H1 (cell line): Measurements from ENCODE around the gene STXBP5L. TPM values are rescaled to one million over a fixed set of nuclear protein-coding genes. Genes with fewer than 3 reads are reported as not detected.
"Not testable (repeated sequence)": the region's sequence is repeated elsewhere in the genome, so short reads cannot be mapped to it uniquely, and the experiment has no call there.

Experiments
- CTCF ChIA-PET: fragments of 300-600 bp; sonication (Branson Sonifier 250); formaldehyde crosslinking; loops from one replicate; lab custom pipeline; 2021; ENCODE audit not compliant: partially characterized antibody; lab: Charles Lee
- POLR2A ChIA-PET: fragments of 300-600 bp; sonication (Branson Sonifier 250); formaldehyde crosslinking; loops from one replicate; lab custom pipeline; 2021; ENCODE audit warnings: inconsistent platforms; ENCODE audit not compliant: partially characterized antibody; lab: Charles Lee
- DNase-seq, 2 experiments: peaks; one replicate each; pipeline versions ENCODE4 v3.0.0 to v3.0.0-alpha.2; 2010 to 2022; ENCODE audit warnings: low spot score in 2 of 2, low read depth in 1 of 2, mixed read lengths in 1 of 2
- FAIRE-seq: peaks from 2 replicates; lab custom pipeline; 2011; peaks lifted over from hg19 to GRCh38; lab: Jason Lieb, UNC
- H2AFZ ChIP-seq: 2 replicates; pipeline ENCODE4 v1.8.1; 2012; ENCODE audit warnings: low read length, inconsistent platforms
- H2AK5ac ChIP-seq: 2 replicates; pipeline ENCODE4 v1.6.1; 2013; ENCODE audit warnings: low read depth, low read length
- H2BK120ac ChIP-seq: replicated peaks from 2 replicates; pipeline ENCODE3; 2013; ENCODE audit warnings: low read depth, low read length, inconsistent platforms
- H2BK12ac ChIP-seq: 2 replicates; pipeline ENCODE4 v1.6.1; 2013; ENCODE audit warnings: low read depth, low read length
- H2BK15ac ChIP-seq: 2 replicates; pipeline ENCODE4 v1.6.1; 2013; ENCODE audit warnings: low read length
- H2BK20ac ChIP-seq: 2 replicates; pipeline ENCODE4 v1.6.1; 2013; ENCODE audit warnings: low read length
- H2BK5ac ChIP-seq: 2 replicates; pipeline ENCODE4 v1.6.1; 2013; ENCODE audit warnings: low read depth, low read length
- H3K14ac ChIP-seq: 2 replicates; pipeline ENCODE4 v1.6.1; 2013; ENCODE audit warnings: inconsistent platforms; ENCODE audit not compliant: insufficient read length
- H3K18ac ChIP-seq: 2 replicates; pipeline ENCODE4 v1.6.1; 2013; ENCODE audit warnings: low read length; ENCODE audit errors: extremely low read depth
- H3K23ac ChIP-seq: 2 replicates; pipeline ENCODE4 v1.6.1; 2013; ENCODE audit warnings: inconsistent platforms; ENCODE audit not compliant: insufficient read length
- H3K23me2 ChIP-seq: 2 replicates; pipeline ENCODE4 v1.6.1; 2013; ENCODE audit warnings: low read depth, low read length
- H3K27ac ChIP-seq: 2 replicates; pipeline ENCODE4 v1.6.1; 2011; ENCODE audit warnings: low read depth, low read length, inconsistent platforms
- H3K27me3 ChIP-seq, 4 experiments: replicated peaks in 1 of 4; 1 replicate in 1 of 4; 2 replicates in 3 of 4; pipeline versions ENCODE4 v1.6.1 to v1.8.1; 2011 to 2013; ENCODE audit warnings: low read length in 3 of 4, mild to moderate bottlenecking in 3 of 4, inconsistent platforms in 2 of 4, mixed read lengths in 2 of 4, moderate library complexity in 1 of 4; ENCODE audit not compliant: control insufficient read depth in 3 of 4, insufficient read depth in 3 of 4; ENCODE audit errors: extremely low read depth in 1 of 4
- H3K36me3 ChIP-seq, 4 experiments: 2 replicates each; pipeline versions ENCODE4 v1.6.1 to v1.8.1; 2011 to 2013; ENCODE audit warnings: mild to moderate bottlenecking in 4 of 4, low read length in 3 of 4, moderate library complexity in 2 of 4, control low read depth in 1 of 4, inconsistent platforms in 1 of 4; ENCODE audit not compliant: insufficient read depth in 4 of 4, control insufficient read depth in 2 of 4
- H3K4ac ChIP-seq: replicated peaks from 2 replicates; pipeline ENCODE3; 2013; ENCODE audit warnings: low read length, low read depth, mixed read lengths, inconsistent platforms; ENCODE audit not compliant: insufficient read length
- H3K4me1 ChIP-seq, 4 experiments: replicated peaks in 1 of 4; 1 replicate in 1 of 4; 2 replicates in 3 of 4; pipeline versions ENCODE4 v1.6.1 to v1.8.1; 2011 to 2013; ENCODE audit warnings: low read length in 3 of 4, inconsistent platforms in 2 of 4, mixed read lengths in 1 of 4; ENCODE audit not compliant: insufficient read depth in 4 of 4, control insufficient read depth in 3 of 4
- H3K4me2 ChIP-seq, 2 experiments: 2 replicates each; pipeline versions ENCODE4 v1.6.1 to v1.8.1; 2011 to 2013; ENCODE audit warnings: low read depth in 2 of 2, low read length in 2 of 2, control low read depth in 1 of 2, inconsistent platforms in 1 of 2, mild to moderate bottlenecking in 1 of 2; ENCODE audit not compliant: insufficient read depth in 1 of 2
- H3K4me3 ChIP-seq, 4 experiments: fragments of 200-600, 300-600 bp in 1 of 4; sonication (generic), shearing (Covaris generic), sonication (Bioruptor Twin) in 1 of 4; 2 replicates each; pipeline versions ENCODE4 v1.5.1 to v1.8.1; 2011 to 2016; ENCODE audit warnings: low read length in 4 of 4, low read depth in 3 of 4, control low read depth in 2 of 4, inconsistent platforms in 2 of 4, mild to moderate bottlenecking in 2 of 4, mixed read lengths in 1 of 4, moderate library complexity in 1 of 4; ENCODE audit not compliant: insufficient read depth in 2 of 4; ENCODE audit errors: extremely low read depth in 1 of 4
- H3K56ac ChIP-seq: replicated peaks from 2 replicates; pipeline ENCODE3; 2013; ENCODE audit warnings: low read depth, mild to moderate bottlenecking, mixed read lengths, low read length, inconsistent platforms; ENCODE audit not compliant: insufficient read length
- H3K79me1 ChIP-seq: 2 replicates; pipeline ENCODE4 v1.6.1; 2013; ENCODE audit warnings: low read depth, low read length, control low read depth
- H3K79me2 ChIP-seq, 2 experiments: 2 replicates each; pipeline versions ENCODE4 v1.6.1 to v1.8.1; 2012 to 2013; ENCODE audit warnings: low read length in 2 of 2, mild to moderate bottlenecking in 2 of 2, inconsistent platforms in 1 of 2; ENCODE audit not compliant: insufficient read depth in 2 of 2, control insufficient read depth in 1 of 2
- H3K9ac ChIP-seq, 4 experiments: replicated peaks in 1 of 4; 1 replicate in 1 of 4; 2 replicates in 3 of 4; pipeline versions ENCODE4 v1.6.1 to v1.8.1; 2011 to 2013; ENCODE audit warnings: low read depth in 3 of 4, low read length in 3 of 4, control low read depth in 2 of 4, mild to moderate bottlenecking in 2 of 4, moderate library complexity in 2 of 4, inconsistent platforms in 1 of 4; ENCODE audit errors: extremely low read depth in 1 of 4
- H3K9me3 ChIP-seq, 2 experiments: 2 replicates each; pipeline versions ENCODE4 v1.6.1 to v1.8.1; 2012 to 2013; ENCODE audit warnings: mild to moderate bottlenecking in 2 of 2, moderate library complexity in 2 of 2, control low read depth in 1 of 2, inconsistent platforms in 1 of 2, low read depth in 1 of 2, low read length in 1 of 2, mixed read lengths in 1 of 2; ENCODE audit not compliant: insufficient read depth in 2 of 2
- H4K20me1 ChIP-seq, 2 experiments: replicated peaks in 1 of 2; 2 replicates each; pipeline versions ENCODE3 to v1.8.1; 2011 to 2013; ENCODE audit warnings: inconsistent platforms in 2 of 2, low read length in 2 of 2, mild to moderate bottlenecking in 1 of 2; ENCODE audit not compliant: insufficient read depth in 2 of 2, control insufficient read depth in 1 of 2
- H4K5ac ChIP-seq: 2 replicates; pipeline ENCODE4 v1.6.1; 2013; ENCODE audit warnings: low read length, low read depth, mixed read lengths, inconsistent platforms; ENCODE audit not compliant: insufficient read length
- H4K8ac ChIP-seq: 2 replicates; pipeline ENCODE4 v1.8.0; 2013; ENCODE audit warnings: mild to moderate bottlenecking, moderate library complexity, low read length, inconsistent platforms; ENCODE audit not compliant: insufficient read depth; ENCODE audit errors: extremely low read depth
- H4K91ac ChIP-seq: replicated peaks from 2 replicates; pipeline ENCODE3; 2013; ENCODE audit warnings: low read length, mixed read lengths, inconsistent platforms; ENCODE audit not compliant: insufficient read length
- WGBS, 2 experiments: shearing (Covaris generic) in 1 of 2; methylation state at CpG; one replicate each; pipeline versions ENCODE4 v1.1.6 to v1.1.7; 2013 to 2015; ENCODE audit warnings: low lambda C conversion rate in 2 of 2, mixed read lengths in 2 of 2, inconsistent platforms in 1 of 2, low coverage in 1 of 2, missing lambda C conversion rate in 1 of 2; ENCODE audit not compliant: insufficient replicate concordance in 2 of 2, insufficient coverage in 1 of 2, insufficient read length in 1 of 2; ENCODE audit errors: extremely low coverage in 1 of 2, missing lambda C conversion rate in 1 of 2; 5-methylcytosine and 5-hydroxymethylcytosine counted together
- polyA plus RNA-seq, 7 experiments: library from polyadenylated mRNA; depleted of rRNA in 3 of 7; stranded (reverse) in 5 of 7; unstranded in 2 of 7; fragments of >200 nt in 5 of 7; fragments of 200-250 nt in 2 of 7; gene quantifications; 1 replicate in 5 of 7; 2 replicates in 1 of 7; 4 replicates in 1 of 7; pipeline versions ENCODE4 v1.2.1 to v1.2.3, GENCODE V29; 2011 to 2013; ENCODE audit warnings: missing spikeins in 2 of 7, mixed read lengths in 2 of 7
- total RNA-seq: library from RNA; stranded (reverse); fragmentation: NEBNext Ultra II Directional; extraction: Animal tissue kit (Norgen Biotek cat#: 25700); gene quantifications from 2 replicates; pipeline ENCODE4 v1.2.1, GENCODE V29; 2021

The STXBP5L gene
- total and polyA plus RNA-seq, 2 of the 8 experiments (the other 6 are each of a cell fraction or from before 2014, with no cell fraction given), result 2.0 to 6.0 TPM

- POLR2A ChIA-PET, H2BK5ac ChIP-seq, H2BK20ac ChIP-seq, H3K4me1 ChIP-seq, CTCF ChIA-PET, H3K4me2 ChIP-seq, H3K27ac ChIP-seq, H4K5ac ChIP-seq, H4K20me1 ChIP-seq, FAIRE-seq, H3K14ac ChIP-seq, H3K56ac ChIP-seq, H4K91ac ChIP-seq, H3K27me3 ChIP-seq, H2AFZ ChIP-seq, H2AK5ac ChIP-seq, H3K23ac ChIP-seq, H2BK15ac ChIP-seq, H3K79me2 ChIP-seq, H4K8ac ChIP-seq, H2BK120ac ChIP-seq, H2BK12ac ChIP-seq, H3K18ac ChIP-seq, H3K4me3 ChIP-seq, H3K23me2 ChIP-seq, DNase-seq, H3K4ac ChIP-seq, H3K9ac ChIP-seq, H3K36me3 ChIP-seq, H3K79me1 ChIP-seq: not testable (repeated sequence)
- H3K9me3 ChIP-seq, result peaks cover 4 to 14% of the 10 kb centered on the region in 2 experiments; a peak in 2 of 4 replicates
- whole genome bisulfite sequencing, 2 experiments, result 94% methylated on average over 6 of the region's 6 CpGs; no CpG with 5 or more reads in 1 of the 2 experiments
Measured at GRCh38 chr3:120901716-120902115, 6.3 kb upstream of the STXBP5L start.
